COLO668 (cell line): ENCODE data around the gene PCDHB14.

Source experiments
- DNase-seq: peaks from one replicate; lab custom pipeline; 2025; ENCODE audit not compliant: unreplicated experiment; lab: John Stamatoyannopoulos, UW

Gene PCDHB14

GRCh38 chr5:141269195-141269594 lies 46.1 kb downstream of the PCDHB14 start:
- no peak for DNase-seq

GRCh38 chr5:141272906-141273305 lies 49.8 kb downstream of the PCDHB14 start:
- no peak for DNase-seq
